WTC11 (cell line): ENCODE data around the gene SNX3. TPM values are rescaled to one million over a fixed set of nuclear protein-coding genes. Genes with fewer than 3 reads are reported as not detected.
"Not testable (repeated sequence)": the region's sequence is repeated elsewhere in the genome, so short reads cannot be mapped to it uniquely, and the experiment has no call there.

Experiments used
- ATAC-seq: fragments of 200-7000 bp; cut with Tn5 transposase; 2 replicates; pipeline ENCODE4 v1.10.0; 2021; ENCODE audit warnings: mild to moderate bottlenecking, moderate library complexity
- CTCF ChIA-PET: fragments of 300-600 bp; sonication (Branson Sonifier 250); formaldehyde crosslinking; loops from one replicate; lab custom pipeline; 2021; ENCODE audit warnings: antibody characterized with exemption; lab: Charles Lee
- POLR2A ChIA-PET: fragments of 350-600 bp; sonication (Branson Sonifier 250); formaldehyde crosslinking; loops from one replicate; lab custom pipeline; 2021; ENCODE audit warnings: antibody characterized with exemption; lab: Charles Lee
- DNase-seq: peaks from one replicate; pipeline ENCODE4 v3.0.0; 2021; ENCODE audit warnings: low spot score
- H3K27ac Mint-ChIP-seq: 2 replicates; pipeline ENCODE4 v1.8.0; 2021; ENCODE audit warnings: mixed read lengths
- H3K27me3 Mint-ChIP-seq: 2 replicates; pipeline ENCODE4 v1.8.0; 2021; ENCODE audit warnings: low read depth, mild to moderate bottlenecking, moderate library complexity, mixed read lengths
- H3K36me3 Mint-ChIP-seq: 2 replicates; pipeline ENCODE4 v1.8.0; 2021; ENCODE audit warnings: mixed read lengths
- H3K4me1 Mint-ChIP-seq: 2 replicates; pipeline ENCODE4 v1.8.0; 2022; ENCODE audit warnings: mixed read lengths
- H3K4me3 Mint-ChIP-seq: 2 replicates; pipeline ENCODE4 v1.8.0; 2021; ENCODE audit warnings: mild to moderate bottlenecking, moderate library complexity, mixed read lengths
- H3K9me3 Mint-ChIP-seq: 2 replicates; pipeline ENCODE4 v1.8.0; 2021; ENCODE audit warnings: mixed read lengths
- AFF4 ChIP-seq: sonication (generic); formaldehyde crosslinking; IDR thresholded peaks from 2 replicates; pipeline ENCODE4 v1.8.1; 2023; ENCODE audit warnings: mild to moderate bottlenecking, missing genetic modification reagents, borderline replicate concordance
- E2F4 ChIP-seq: sonication (generic); formaldehyde crosslinking; IDR thresholded peaks from 2 replicates; pipeline ENCODE4 v1.8.1; 2022; ENCODE audit warnings: low read depth, mild to moderate bottlenecking, moderate library complexity, missing genetic modification reagents, borderline replicate concordance
- EMX1 ChIP-seq: fragments of 250-450 bp; sonication (Bioruptor Pico); IDR thresholded peaks from 2 replicates; pipeline ENCODE4 v1.8.0; 2021; ENCODE audit warnings: mild to moderate bottlenecking
- ETV6 ChIP-seq: sonication (generic); formaldehyde crosslinking; IDR thresholded peaks from 2 replicates; pipeline ENCODE4 v1.8.1; 2022; ENCODE audit warnings: mild to moderate bottlenecking, missing genetic modification reagents
- FOXP4 ChIP-seq: sonication (generic); formaldehyde crosslinking; IDR thresholded peaks from 2 replicates; pipeline ENCODE4 v1.8.0; 2022; ENCODE audit warnings: mild to moderate bottlenecking, missing genetic modification reagents
- IRF2 ChIP-seq: sonication (generic); formaldehyde crosslinking; IDR thresholded peaks from 2 replicates; pipeline ENCODE4 v1.8.0; 2022; ENCODE audit warnings: low read depth, missing genetic modification reagents, borderline replicate concordance
- MYBL2 ChIP-seq: sonication (generic); formaldehyde crosslinking; IDR thresholded peaks from 2 replicates; pipeline ENCODE4 v1.8.1; 2023; ENCODE audit warnings: mild to moderate bottlenecking, moderate library complexity, missing genetic modification reagents
- PRDM15 ChIP-seq: sonication (generic); formaldehyde crosslinking; IDR thresholded peaks from 2 replicates; pipeline ENCODE4 v1.8.0; 2022; ENCODE audit warnings: missing genetic modification reagents
- SMAD3 ChIP-seq: sonication (generic); formaldehyde crosslinking; IDR thresholded peaks from 2 replicates; pipeline ENCODE4 v1.8.0; 2022; ENCODE audit warnings: missing genetic modification reagents, mild to moderate bottlenecking, borderline replicate concordance
- SMAD4 ChIP-seq: sonication (generic); formaldehyde crosslinking; IDR thresholded peaks from 2 replicates; pipeline ENCODE4 v1.8.0; 2022; ENCODE audit warnings: mild to moderate bottlenecking, missing genetic modification reagents
- TEAD4 ChIP-seq: sonication (generic); formaldehyde crosslinking; IDR thresholded peaks from 2 replicates; pipeline ENCODE4 v1.8.0; 2022; ENCODE audit warnings: mild to moderate bottlenecking, missing genetic modification reagents
- ZNF138 ChIP-seq: sonication (generic); formaldehyde crosslinking; conservative IDR thresholded peaks from 2 replicates; pipeline ENCODE4 v1.8.1; 2022; ENCODE audit warnings: mild to moderate bottlenecking, moderate library complexity, missing genetic modification reagents
- ZNF512 ChIP-seq: sonication (generic); formaldehyde crosslinking; IDR thresholded peaks from 2 replicates; pipeline ENCODE4 v1.8.1; 2022; ENCODE audit warnings: missing genetic modification reagents, borderline replicate concordance
- ZNF671 ChIP-seq: fragments of 250-450 bp; sonication (Bioruptor Pico); IDR thresholded peaks from 2 replicates; pipeline ENCODE4 v1.8.0; 2021; ENCODE audit warnings: mild to moderate bottlenecking
- total RNA-seq: library from RNA; stranded (reverse); gene quantifications from 3 replicates; pipeline ENCODE4 v1.2.3, GENCODE V29; 2021

The SNX3 gene
- total RNA-seq, 1 experiment from 2014 or later: 66.1 TPM

- TF ChIP-seq ZNF512 (CRISPR knock-in tag) (no peak), ETV6 (CRISPR knock-in tag) (no peak)
- TF ChIP-seq, all 79 proteins: peak for 0
Measured at GRCh38 chr6:108274546-108274945, 13.7 kb upstream of the SNX3 start (continued).

- H3K27ac Mint-ChIP-seq, ATAC-seq, DNase-seq, CTCF ChIA-PET, H3K27me3 Mint-ChIP-seq, H3K4me3 Mint-ChIP-seq, H3K4me1 Mint-ChIP-seq, H3K36me3 Mint-ChIP-seq, POLR2A ChIA-PET, H3K9me3 Mint-ChIP-seq: not testable (repeated sequence)
Measured at GRCh38 chr6:108269955-108270354, 9.1 kb upstream of the SNX3 start.

- Mint-ChIP-seq H3K4me1 (no peaks in the 10 kb centered on the region), H3K36me3 (no peaks in the 10 kb centered on the region; the same call in 1 of the 2 replicates), H3K9me3 (peaks cover 10% of the 10 kb centered on the region), H3K27ac (no peak overlapping the region), H3K4me3 (no peak overlapping the region), H3K27me3 (no peaks in the 10 kb centered on the region)
- no peak for ATAC-seq
- CTCF ChIA-PET: no interaction called here
- POLR2A ChIA-PET: no interaction called here
- TF ChIP-seq EMX1 (CRISPR knock-in tag) (no peak), AFF4 (CRISPR knock-in tag) (no peak), FOXP4 (CRISPR knock-in tag) (no peak), IRF2 (CRISPR knock-in tag) (no peak), E2F4 (no peak), SMAD4 (CRISPR knock-in tag) (no peak), PRDM15 (CRISPR knock-in tag) (no peak), MYBL2 (CRISPR knock-in tag) (no peak), ZNF138 (no peak), ZNF671 (CRISPR knock-in tag) (no peak), SMAD3 (CRISPR knock-in tag) (no peak), TEAD4 (CRISPR knock-in tag) (no peak)
- no peak for DNase-seq
Measured at GRCh38 chr6:108268845-108269244, 8.0 kb upstream of the SNX3 start.
